ENCODE results near the gene ERMARD. TPM values are rescaled to one million over a fixed set of nuclear protein-coding genes. Genes with fewer than 3 reads are reported as not detected.
A peak's percentile ranks its signal among the peaks of the same experiment; 100 is the strongest.

Gene ERMARD
- total RNA-seq, 1 donor from 2014 or later: 26.1 TPM

DNA sequence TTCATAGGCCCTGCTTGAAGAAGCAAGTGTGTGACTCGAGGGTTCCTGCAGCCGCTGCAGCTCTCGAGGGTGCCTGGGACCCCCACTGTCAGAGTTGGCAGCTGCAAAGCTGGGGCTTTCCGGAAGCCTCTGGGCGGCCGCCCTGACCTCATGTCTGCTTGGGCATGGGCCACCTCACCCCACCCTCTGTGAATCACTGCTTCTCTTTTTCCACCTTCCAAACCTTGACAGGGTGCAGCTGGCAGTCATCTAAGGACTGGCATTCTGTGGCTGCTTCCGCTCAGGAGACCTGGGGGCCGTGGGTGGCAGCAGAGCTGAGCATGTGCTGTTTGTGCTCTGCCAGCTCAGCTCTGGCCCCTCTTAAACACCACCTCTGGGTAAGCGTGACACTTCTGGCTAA lies 32.0 kb downstream of the ERMARD start:
- Mint-ChIP-seq H3K9me3 (ENCODE audit: low read depth) (no peaks in the 10 kb centered on the region), H3K27me3 (ENCODE audit: low read depth) (no peaks in the 10 kb centered on the region), H3K27ac (ENCODE audit: unreplicated experiment) (peak overlapping the region; percentile 69), H3K4me1 (ENCODE audit: low read depth) (peaks cover 40% of the 10 kb centered on the region), H3K4me3 (ENCODE audit: unreplicated experiment) (no peak overlapping the region), H3K36me3 (ENCODE audit: low read depth) (peaks cover 11% of the 10 kb centered on the region)
- no peak for DNase-seq (ENCODE audit: low spot score)
- TF ChIP-seq, protein P1, sequence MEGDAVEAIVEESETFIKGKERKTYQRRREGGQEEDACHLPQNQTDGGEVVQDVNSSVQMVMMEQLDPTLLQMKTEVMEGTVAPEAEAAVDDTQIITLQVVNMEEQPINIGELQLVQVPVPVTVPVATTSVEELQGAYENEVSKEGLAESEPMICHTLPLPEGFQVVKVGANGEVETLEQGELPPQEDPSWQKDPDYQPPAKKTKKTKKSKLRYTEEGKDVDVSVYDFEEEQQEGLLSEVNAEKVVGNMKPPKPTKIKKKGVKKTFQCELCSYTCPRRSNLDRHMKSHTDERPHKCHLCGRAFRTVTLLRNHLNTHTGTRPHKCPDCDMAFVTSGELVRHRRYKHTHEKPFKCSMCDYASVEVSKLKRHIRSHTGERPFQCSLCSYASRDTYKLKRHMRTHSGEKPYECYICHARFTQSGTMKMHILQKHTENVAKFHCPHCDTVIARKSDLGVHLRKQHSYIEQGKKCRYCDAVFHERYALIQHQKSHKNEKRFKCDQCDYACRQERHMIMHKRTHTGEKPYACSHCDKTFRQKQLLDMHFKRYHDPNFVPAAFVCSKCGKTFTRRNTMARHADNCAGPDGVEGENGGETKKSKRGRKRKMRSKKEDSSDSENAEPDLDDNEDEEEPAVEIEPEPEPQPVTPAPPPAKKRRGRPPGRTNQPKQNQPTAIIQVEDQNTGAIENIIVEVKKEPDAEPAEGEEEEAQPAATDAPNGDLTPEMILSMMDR (IDR thresholded peaks at IDR 0.05): no peak

DNA sequence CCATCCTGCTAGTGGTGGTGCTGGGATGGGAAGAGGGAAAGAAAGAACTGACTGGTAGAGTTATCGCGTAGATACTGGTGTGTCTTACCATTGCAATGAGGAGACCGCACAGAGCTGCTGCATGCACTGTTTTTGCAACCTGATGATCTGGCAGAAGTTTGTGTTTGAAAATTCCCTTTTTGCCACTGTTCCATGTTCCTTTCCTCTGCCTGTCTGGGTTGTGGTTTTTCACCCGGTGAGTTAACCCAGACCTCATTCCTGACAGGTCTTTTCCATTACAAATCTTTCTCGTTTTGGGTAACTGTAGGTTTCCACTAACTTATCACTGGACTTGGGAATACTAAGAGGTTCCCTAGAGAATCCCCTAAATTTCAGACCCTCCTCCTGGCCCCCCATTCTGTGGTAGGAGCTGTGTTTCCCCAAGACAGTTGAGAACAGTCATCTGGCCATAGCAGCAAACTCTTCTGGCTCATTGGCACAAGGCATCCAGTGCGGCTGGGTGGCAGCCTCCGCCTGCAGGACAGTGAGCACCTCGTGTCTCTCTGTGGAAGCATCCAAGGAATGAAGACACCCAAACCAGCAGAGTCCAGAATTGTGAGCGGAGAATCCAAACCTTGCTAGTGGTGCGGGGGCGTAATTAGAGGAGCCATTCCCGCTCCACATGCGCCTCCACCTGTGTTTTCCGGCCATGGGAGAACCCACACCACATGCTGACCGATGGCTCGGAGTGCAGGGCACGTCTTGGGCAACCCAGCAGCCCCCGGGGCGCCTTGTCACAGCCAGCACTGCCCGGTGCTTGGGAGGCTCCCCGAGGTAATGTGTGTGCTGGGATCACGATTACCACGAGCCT lies 32.8 kb downstream of the ERMARD start:
- Mint-ChIP-seq H3K9me3 (ENCODE audit: low read depth) (no peaks in the 10 kb centered on the region), H3K27me3 (ENCODE audit: low read depth) (no peaks in the 10 kb centered on the region), H3K4me3 (ENCODE audit: unreplicated experiment) (no peak overlapping the region), H3K4me1 (ENCODE audit: low read depth) (peaks cover 34% of the 10 kb centered on the region), H3K27ac (ENCODE audit: unreplicated experiment) (peak overlapping the region; percentile 69), H3K36me3 (ENCODE audit: low read depth) (peaks cover 11% of the 10 kb centered on the region)
- no peak for DNase-seq (ENCODE audit: low spot score)
- TF ChIP-seq, protein P1 (IDR thresholded peaks at IDR 0.05): no peak

DNA sequence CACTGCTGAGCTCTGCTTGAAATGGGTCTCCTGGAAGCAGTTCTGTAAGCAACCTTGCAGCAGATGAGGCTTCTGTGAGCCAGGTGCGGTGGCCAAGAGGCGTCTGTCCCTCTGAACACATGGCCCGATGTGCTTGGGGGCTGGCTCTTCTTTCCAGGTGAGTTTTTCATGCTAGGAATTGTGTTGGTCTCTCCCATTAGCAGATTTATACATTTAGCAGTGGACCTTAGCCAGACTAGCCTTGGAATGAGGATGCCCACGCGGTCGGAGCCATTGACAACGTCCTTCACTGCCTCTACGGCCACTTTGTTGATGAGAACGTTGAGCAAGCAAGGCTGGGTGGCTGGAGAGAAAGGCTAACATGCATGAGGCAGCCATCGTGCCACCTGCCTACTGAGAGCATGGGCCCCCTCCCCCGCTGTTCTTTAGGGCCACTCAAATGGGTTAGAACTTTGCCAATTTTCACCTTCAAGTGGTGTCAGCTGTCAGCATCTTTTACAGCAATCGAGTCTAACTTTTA lies 33.5 kb downstream of the ERMARD start:
- Mint-ChIP-seq H3K4me3 (ENCODE audit: unreplicated experiment) (no peak overlapping the region), H3K36me3 (ENCODE audit: low read depth) (peaks cover 11% of the 10 kb centered on the region), H3K27ac (ENCODE audit: unreplicated experiment) (no peak overlapping the region), H3K9me3 (ENCODE audit: low read depth) (no peaks in the 10 kb centered on the region), H3K4me1 (ENCODE audit: low read depth) (peaks cover 36% of the 10 kb centered on the region), H3K27me3 (ENCODE audit: low read depth) (no peaks in the 10 kb centered on the region)
- TF ChIP-seq, protein P1 (IDR thresholded peaks at IDR 0.05): no peak
- DNase-seq (ENCODE audit: low spot score): no peak

DNA sequence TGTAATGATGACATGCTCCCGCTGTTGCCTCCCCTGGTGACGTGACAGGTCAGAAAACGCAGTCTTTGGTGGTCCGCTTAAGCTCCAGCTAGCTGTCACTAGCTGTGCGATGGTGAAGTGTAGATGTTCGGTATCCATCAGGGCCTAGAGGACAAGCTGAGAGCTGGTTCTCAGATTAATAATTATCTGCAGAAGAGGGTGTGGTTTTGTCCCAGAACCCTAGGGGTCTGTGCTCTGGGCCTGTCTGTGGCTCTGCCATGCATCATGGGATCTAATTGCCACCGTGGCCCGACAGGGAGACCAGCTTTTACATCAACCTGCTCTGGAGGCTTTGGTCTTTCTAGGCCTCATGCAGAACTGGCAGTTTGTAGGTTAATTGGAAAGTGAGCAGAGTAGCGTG lies 34.1 kb downstream of the ERMARD start:
- DNase-seq (ENCODE audit: low spot score): no peak
- no peak overlapping the region for H3K4me3 Mint-ChIP-seq (ENCODE audit: unreplicated experiment)
- TF ChIP-seq, protein P1 (IDR thresholded peaks at IDR 0.05): no peak
- no peak overlapping the region for H3K27ac Mint-ChIP-seq (ENCODE audit: unreplicated experiment)
- H3K4me1 Mint-ChIP-seq (ENCODE audit: low read depth): peaks cover 36% of the 10 kb centered on the region
- no peaks in the 10 kb centered on the region for H3K9me3 Mint-ChIP-seq (ENCODE audit: low read depth)
- H3K27me3 Mint-ChIP-seq (ENCODE audit: low read depth): no peaks in the 10 kb centered on the region
- peaks cover 9% of the 10 kb centered on the region for H3K36me3 Mint-ChIP-seq (ENCODE audit: low read depth)

DNA sequence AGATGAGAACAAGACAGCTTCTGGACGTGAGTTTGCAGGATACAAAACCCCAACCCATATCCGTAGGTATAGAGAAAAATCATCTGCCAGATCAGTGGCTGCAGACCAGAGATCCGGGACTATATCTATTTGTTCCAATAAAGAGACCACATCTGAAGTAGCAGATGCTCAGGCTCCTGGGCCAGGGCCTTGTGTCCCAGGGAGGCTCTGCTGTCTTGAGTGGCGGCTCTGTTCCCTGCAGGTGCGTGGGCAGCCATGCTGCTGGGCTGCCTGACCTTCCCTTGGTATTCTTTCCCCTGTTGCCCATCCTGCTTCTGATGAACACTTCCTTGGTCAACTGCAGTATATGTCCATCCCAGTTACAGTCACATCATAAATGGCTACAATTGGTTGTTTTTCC lies 34.9 kb downstream of the ERMARD start:
- Mint-ChIP-seq H3K4me3 (ENCODE audit: unreplicated experiment) (no peak overlapping the region), H3K27me3 (ENCODE audit: low read depth) (no peaks in the 10 kb centered on the region), H3K27ac (ENCODE audit: unreplicated experiment) (no peak overlapping the region), H3K4me1 (ENCODE audit: low read depth) (peaks cover 36% of the 10 kb centered on the region), H3K36me3 (ENCODE audit: low read depth) (peaks cover 9% of the 10 kb centered on the region), H3K9me3 (ENCODE audit: low read depth) (no peaks in the 10 kb centered on the region)
- DNase-seq (ENCODE audit: low spot score): no peak
- TF ChIP-seq, protein P1 (IDR thresholded peaks at IDR 0.05): no peak

All from chondrocyte (in vitro differentiated cells).